ENCODE results near the gene NCS1. TPM values are rescaled to one million over a fixed set of nuclear protein-coding genes. Genes with fewer than 3 reads are reported as not detected.

Gene NCS1
- total RNA-seq, 1 experiment from 2014 or later = 68.7 TPM

DNA sequence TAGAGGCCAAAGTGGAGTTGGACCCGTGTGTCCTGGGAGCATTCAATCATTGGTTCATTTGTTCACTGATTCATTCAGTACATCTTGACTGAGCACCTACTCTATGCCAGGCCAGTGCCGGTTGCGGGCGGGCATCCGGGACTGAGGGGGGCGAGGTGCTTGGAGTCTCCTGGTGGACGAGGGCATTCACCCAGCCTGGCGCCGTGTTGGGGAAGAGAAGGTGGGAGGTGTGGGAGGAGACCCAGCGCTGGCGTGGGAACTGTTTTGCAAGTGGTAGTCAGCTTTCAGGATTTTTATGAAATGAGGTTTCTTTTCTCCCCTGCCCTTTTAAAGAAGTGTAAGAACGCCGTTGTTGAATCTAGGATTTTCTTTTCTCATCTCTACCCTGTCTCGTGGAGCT, 37.2 kb downstream of the NCS1 start (continued):
- no peak for TF ChIP-seq MAX (IDR thresholded peaks at IDR 0.05)
- no peak for TF ChIP-seq POLR2AphosphoS5 (IDR thresholded peaks at IDR 0.05; ENCODE audit: low read depth, low read length)
- TF ChIP-seq CBX3 (IDR thresholded peaks at IDR 0.05; ENCODE audit: low read depth) = no peak
- no peak for TF ChIP-seq ELF1 (IDR thresholded peaks at IDR 0.05; ENCODE audit: borderline replicate concordance, low read depth)
- TF ChIP-seq YY1 (IDR thresholded peaks at IDR 0.05; ENCODE audit: extremely low read depth, insufficient replicate concordance, low read depth, low read length) = no peak
- no peak for TF ChIP-seq SIN3A (IDR thresholded peaks at IDR 0.05; ENCODE audit: low read depth)

DNA sequence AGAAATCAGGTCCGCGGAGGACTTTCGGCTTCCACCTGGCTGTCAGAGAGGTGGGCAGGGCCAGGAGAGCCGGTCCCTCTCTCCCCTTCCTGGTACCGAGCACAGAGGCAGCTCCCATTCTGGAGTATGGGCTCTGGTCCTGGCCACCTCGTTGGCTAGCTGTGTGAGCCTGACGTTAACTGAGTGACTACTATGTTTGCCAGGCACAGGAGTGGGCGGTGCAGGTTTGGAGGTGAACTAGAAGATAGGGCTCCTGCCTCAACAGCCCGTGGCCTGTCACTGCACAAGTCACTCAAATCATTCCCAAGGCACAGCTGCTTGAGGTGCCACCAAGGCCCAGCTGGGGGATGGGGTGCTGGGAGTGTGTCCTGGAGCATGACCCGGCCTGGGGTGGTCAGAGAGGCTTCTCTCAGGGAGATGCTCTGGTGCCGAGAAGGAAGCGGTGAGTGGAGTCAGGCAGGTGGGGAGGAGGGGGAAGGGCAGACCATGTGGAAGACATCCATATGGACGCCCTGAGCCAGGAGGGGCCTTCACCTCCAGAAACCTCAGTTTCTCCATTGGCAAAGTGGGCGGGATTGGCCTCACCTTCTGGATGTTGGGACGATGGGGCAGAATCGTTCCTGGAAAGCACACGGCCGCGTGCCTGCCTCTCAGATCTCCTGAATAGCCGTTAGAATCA, 39.5 kb downstream of the NCS1 start:
- TF ChIP-seq JUND (IDR thresholded peaks at IDR 0.05) = no peak
- no TSS peak for BruUV-seq (replicated peaks)
- Histone ChIP-seq H3K27ac (ENCODE audit: low read depth, low read length) (no peak overlapping the region), H3K9ac (ENCODE audit: low read length) (no peak overlapping the region), H3K79me2 (ENCODE audit: insufficient read depth, low read length) (peaks cover 26% of the 10 kb centered on the region; the same call in 1 of the 2 replicates), H3K36me3 (ENCODE audit: control insufficient read depth in 1 of 2, insufficient read depth in 2 of 2, low read length in 2 of 2) (no peaks in the 10 kb centered on the region), H3K4me3 (replicated peaks in 1 of 2; ENCODE audit: low read depth in 1 of 2, low read length in 2 of 2) (no peak overlapping the region), H4K20me1 (ENCODE audit: insufficient read depth) (no peaks in the 10 kb centered on the region), H3K9me2 (ENCODE audit: insufficient read depth) (no peaks in the 10 kb centered on the region), H3K27me3 (ENCODE audit: insufficient read depth, low read length) (no peaks in the 10 kb centered on the region), H3K4me1 (ENCODE audit: control insufficient read depth in 1 of 2, insufficient read depth in 2 of 2, low read length in 2 of 2) (0 out of 4 replicates have a peak, but pooled peaks cover 0 to 3% of the 10 kb centered on the region in 2 experiments), H2AFZ (ENCODE audit: low read depth, low read length, poor library complexity, severe bottlenecking) (no peak overlapping the region), H3K4me2 (ENCODE audit: low read length) (no peak overlapping the region), H3K9me3 (ENCODE audit: control insufficient read depth in 1 of 2, insufficient read depth in 1 of 2, low read depth in 1 of 2, low read length in 2 of 2) (no peaks in the 10 kb centered on the region)
- DNase-seq (ENCODE audit: low read depth, low spot score) (no peak), ATAC-seq (no peak)
- RAD21 ChIA-PET (ENCODE audit: low non-redundant PET in 1 of 2, low total read pairs in 2 of 2, uncharacterized antibody in 2 of 2, unreplicated experiment in 2 of 2) = no interaction called here
- POLR2A ChIA-PET = no interaction called here
- CTCF ChIA-PET = no interaction called here
- intact Hi-C loops (cut with micrococcal nuclease) = no loop called here
